Mucosa of descending colon (tissue), 3 donors: ENCODE results near the gene SARS1. TPM values are rescaled to one million over a fixed set of nuclear protein-coding genes. Genes with fewer than 3 reads are reported as not detected.

Source experiments
- ATAC-seq: fragments of 200-7000 bp; cut with Tn5 transposase; one replicate; pipeline ENCODE4 v1.9.1; 2020; ENCODE audit warnings: mild to moderate bottlenecking, moderate library complexity
- DNase-seq, 3 donors: peaks; one replicate each; pipeline ENCODE4 v3.0.0-alpha.2; 2020
- H3K36me3 ChIP-seq: fragments of 200-600 bp; one replicate; pipeline ENCODE4 v1.8.0; 2021; ENCODE audit warnings: low read depth, mild to moderate bottlenecking
- H3K4me1 ChIP-seq: fragments of 200-600 bp; one replicate; pipeline ENCODE4 v1.8.0; 2021; ENCODE audit warnings: low read depth, mild to moderate bottlenecking
- H3K4me3 ChIP-seq: fragments of 200-600 bp; one replicate; pipeline ENCODE4 v1.8.0; 2021; ENCODE audit warnings: mild to moderate bottlenecking
- H3K9me3 ChIP-seq: fragments of 200-600 bp; one replicate; pipeline ENCODE4 v1.8.0; 2021; ENCODE audit warnings: mild to moderate bottlenecking
- intact Hi-C, 2 donors: fragments of 100-400 bp; cut with DNase I in 1 of 2; cut with micrococcal nuclease in 1 of 2; formaldehyde crosslinking; loops; one replicate each; pipeline versions ENCODE4 v1.11.0 to v1.11.1; 2022; cut with DNase I, micrococcal nuclease
- total RNA-seq, 3 donors: library from RNA; stranded (reverse); fragmentation: NEBNext Ultra II Directional in 2 of 3; extraction: Animal tissue kit (Norgen Biotek cat#: 25700) in 2 of 3; gene quantifications; one replicate each; pipeline versions ENCODE4 v1.2.1 to v1.2.4, GENCODE V29; 2021 to 2023
- TF ChIP-seq, protein P1 (sequence below): fragments of 200-600 bp; IDR thresholded peaks from one replicate; pipeline ENCODE4 v1.8.0; 2022; ENCODE audit warnings: antibody characterized with exemption, mild to moderate bottlenecking
- donor health status: DM: no; HTN: no; CAD: no; lungs with moderate emphysema.
- donor health status: DM: no; HTN: no; CAD: no.
- donor health status: DM: no; HTN: yes; CAD: no.

SARS1 gene
- total RNA-seq, 3 donors from 2014 or later = 124 to 143 (median 125) TPM

DNA sequence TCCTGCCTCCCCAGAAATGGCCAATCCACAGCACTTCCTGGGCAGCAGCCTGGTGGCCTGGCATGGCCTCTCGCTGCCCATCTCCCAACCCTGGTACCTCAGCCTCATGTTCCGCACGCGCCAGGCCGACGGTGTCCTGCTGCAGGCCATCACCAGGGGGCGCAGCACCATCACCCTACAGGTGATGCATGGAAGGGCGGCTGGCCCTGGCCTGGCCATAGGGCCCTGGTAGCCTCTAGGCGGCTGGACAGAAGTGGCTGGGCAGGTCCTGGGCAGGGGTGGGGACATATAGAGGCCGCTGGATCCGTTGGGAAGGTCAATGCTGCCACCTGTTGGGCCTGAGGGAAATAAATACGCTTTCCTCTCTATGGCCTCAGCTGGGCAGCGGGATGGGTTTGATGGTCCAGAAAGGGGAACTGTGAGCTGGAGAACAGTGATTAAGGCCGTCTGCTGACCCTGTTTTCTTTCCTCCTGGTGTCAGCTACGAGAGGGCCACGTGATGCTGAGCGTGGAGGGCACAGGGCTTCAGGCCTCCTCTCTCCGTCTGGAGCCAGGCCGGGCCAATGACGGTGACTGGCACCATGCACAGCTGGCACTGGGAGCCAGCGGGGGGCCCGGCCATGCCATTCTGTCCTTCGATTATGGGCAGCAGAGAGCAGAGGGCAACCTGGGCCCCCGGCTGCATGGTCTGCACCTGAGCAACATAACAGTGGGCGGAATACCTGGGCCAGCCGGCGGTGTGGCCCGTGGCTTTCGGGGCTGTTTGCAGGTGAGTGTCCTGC, 50.1 kb downstream of the SARS1 start:
- intact Hi-C loops = loop anchor here in 1 of 2 donors (5.0 kb wide), 1 partner anchor 134 kb away; the partner anchor contains the start of gene SORT1
- H3K9me3 ChIP-seq = no peaks in the 10 kb centered on the region
- H3K4me3 ChIP-seq = no peak overlapping the region
- peak; percentile 86 to 90 (median 87) for DNase-seq
- H3K4me1 ChIP-seq = no peaks in the 10 kb centered on the region
- peak; percentile 95 for ATAC-seq
- TF ChIP-seq, protein P1, sequence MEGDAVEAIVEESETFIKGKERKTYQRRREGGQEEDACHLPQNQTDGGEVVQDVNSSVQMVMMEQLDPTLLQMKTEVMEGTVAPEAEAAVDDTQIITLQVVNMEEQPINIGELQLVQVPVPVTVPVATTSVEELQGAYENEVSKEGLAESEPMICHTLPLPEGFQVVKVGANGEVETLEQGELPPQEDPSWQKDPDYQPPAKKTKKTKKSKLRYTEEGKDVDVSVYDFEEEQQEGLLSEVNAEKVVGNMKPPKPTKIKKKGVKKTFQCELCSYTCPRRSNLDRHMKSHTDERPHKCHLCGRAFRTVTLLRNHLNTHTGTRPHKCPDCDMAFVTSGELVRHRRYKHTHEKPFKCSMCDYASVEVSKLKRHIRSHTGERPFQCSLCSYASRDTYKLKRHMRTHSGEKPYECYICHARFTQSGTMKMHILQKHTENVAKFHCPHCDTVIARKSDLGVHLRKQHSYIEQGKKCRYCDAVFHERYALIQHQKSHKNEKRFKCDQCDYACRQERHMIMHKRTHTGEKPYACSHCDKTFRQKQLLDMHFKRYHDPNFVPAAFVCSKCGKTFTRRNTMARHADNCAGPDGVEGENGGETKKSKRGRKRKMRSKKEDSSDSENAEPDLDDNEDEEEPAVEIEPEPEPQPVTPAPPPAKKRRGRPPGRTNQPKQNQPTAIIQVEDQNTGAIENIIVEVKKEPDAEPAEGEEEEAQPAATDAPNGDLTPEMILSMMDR = peak; percentile 92
- H3K36me3 ChIP-seq = no peaks in the 10 kb centered on the region

DNA sequence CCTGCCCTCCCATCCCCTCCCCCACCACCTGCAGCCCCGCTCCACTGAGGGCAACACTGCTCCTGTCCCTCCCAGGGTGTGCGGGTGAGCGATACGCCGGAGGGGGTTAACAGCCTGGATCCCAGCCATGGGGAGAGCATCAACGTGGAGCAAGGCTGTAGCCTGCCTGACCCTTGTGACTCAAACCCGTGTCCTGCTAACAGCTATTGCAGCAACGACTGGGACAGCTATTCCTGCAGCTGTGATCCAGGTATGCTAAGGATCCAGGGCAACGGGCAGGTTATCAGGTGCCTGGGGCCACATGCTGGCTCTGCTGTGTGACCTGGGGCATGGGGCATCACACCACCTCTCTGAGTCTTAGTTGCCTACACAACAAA, 50.6 kb downstream of the SARS1 start:
- no peaks in the 10 kb centered on the region for H3K36me3 ChIP-seq
- no peak for ATAC-seq
- intact Hi-C loops = loop anchor here in 1 of 2 donors (5.0 kb wide), 1 partner anchor 133 kb away; the partner anchor contains the start of gene SORT1

DNA sequence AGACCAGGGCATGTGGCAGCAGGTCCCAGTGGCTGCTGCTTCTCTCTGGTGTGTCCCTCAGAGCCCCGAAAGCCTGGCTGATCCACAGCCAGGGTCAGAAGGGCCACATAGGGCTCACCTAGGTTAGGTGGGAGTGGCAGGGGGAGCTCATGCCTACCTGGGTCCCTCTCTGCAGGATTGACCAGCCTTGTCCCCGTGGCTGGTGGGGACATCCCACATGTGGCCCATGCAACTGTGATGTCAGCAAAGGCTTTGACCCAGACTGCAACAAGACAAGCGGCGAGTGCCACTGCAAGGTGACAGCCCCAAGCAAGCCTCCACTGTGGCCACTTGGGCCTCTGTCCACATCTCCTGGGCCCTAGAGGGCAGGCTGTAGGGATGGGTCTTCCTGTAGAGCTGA, 51.3 kb downstream of the SARS1 start:
- no peak for ATAC-seq
- peak in 1 of 3 donors; percentile 38 for DNase-seq
- no peak overlapping the region for H3K4me3 ChIP-seq
- H3K9me3 ChIP-seq = no peaks in the 10 kb centered on the region
- TF ChIP-seq, protein P1 = no peak
- intact Hi-C loops = no loop called here
- H3K36me3 ChIP-seq = no peaks in the 10 kb centered on the region
- no peaks in the 10 kb centered on the region for H3K4me1 ChIP-seq

More for the DNA sequence above, 50.6 kb downstream of the SARS1 start:
- Histone ChIP-seq H3K4me3 (no peak overlapping the region), H3K9me3 (no peaks in the 10 kb centered on the region), H3K4me1 (no peaks in the 10 kb centered on the region)
- peak in 1 of 3 donors; percentile 44 for DNase-seq
- TF ChIP-seq, protein P1 = no peak

DNA sequence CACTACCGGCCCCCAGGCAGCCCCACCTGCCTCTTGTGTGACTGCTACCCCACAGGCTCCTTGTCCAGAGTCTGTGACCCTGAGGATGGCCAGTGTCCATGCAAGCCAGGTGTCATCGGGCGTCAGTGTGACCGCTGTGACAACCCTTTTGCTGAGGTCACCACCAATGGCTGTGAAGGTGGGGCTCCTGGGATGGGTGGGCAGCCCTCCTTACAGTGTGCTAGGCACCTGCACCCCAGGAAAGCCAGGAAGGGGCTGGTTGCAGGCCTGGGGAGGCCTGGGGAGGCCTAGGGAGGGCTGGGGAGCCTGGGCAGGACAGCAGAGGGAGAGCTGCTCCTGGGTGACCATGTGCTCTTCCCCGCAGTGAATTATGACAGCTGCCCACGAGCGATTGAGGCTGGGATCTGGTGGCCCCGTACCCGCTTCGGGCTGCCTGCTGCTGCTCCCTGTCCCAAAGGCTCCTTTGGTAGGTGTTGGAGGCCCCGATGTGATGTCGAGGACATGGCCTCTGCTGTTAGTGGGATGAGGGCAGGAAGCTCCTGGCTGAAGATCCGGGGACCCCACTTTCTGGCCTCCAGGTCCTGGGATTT, 52.1 kb downstream of the SARS1 start:
- H3K4me1 ChIP-seq = no peaks in the 10 kb centered on the region
- intact Hi-C loops = no loop called here
- no peaks in the 10 kb centered on the region for H3K9me3 ChIP-seq
- H3K36me3 ChIP-seq = no peaks in the 10 kb centered on the region
- DNase-seq (peak in 1 of 3 donors; percentile 31), ATAC-seq (no peak)
- H3K4me3 ChIP-seq = no peak overlapping the region
- TF ChIP-seq, protein P1 = no peak

DNA sequence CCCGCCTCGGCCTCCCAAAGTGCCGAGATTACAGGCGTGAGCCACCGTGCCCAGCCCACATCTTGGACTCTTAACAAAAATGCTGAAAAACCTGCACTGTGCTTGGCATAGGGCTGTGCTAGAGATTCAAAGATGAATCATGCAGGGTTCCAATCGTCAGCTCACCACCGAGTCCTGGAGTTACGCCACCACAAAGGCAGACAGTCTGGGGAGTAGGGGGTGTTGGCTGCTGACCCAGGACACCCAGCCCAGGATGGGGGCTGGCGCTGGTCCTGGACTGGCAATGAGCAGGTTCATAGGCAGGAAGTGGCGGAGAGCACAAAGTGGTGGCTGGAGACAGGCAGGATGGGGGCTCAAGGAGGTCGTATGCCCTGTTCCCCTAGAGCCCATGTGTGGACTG, 53.2 kb downstream of the SARS1 start:
- H3K9me3 ChIP-seq = no peaks in the 10 kb centered on the region
- no peak overlapping the region for H3K4me3 ChIP-seq
- no peaks in the 10 kb centered on the region for H3K4me1 ChIP-seq
- ATAC-seq = no peak
- TF ChIP-seq, protein P1 = no peak
- no peaks in the 10 kb centered on the region for H3K36me3 ChIP-seq
- intact Hi-C loops = no loop called here
- peak in 1 of 3 donors; percentile 46 for DNase-seq
